Smooth muscle cell (in vitro differentiated cells): ENCODE results near the gene ARR3. TPM values are rescaled to one million over a fixed set of nuclear protein-coding genes. Genes with fewer than 3 reads are reported as not detected.

Source experiments
- DNase-seq: peaks from one replicate; lab custom pipeline; 2025; ENCODE audit not compliant: unreplicated experiment; lab: John Stamatoyannopoulos, UW
- H2AFZ ChIP-seq: fragments of 200-600 bp; sonication (generic); 2 replicates; pipeline ENCODE4 v1.6.0; 2016; ENCODE audit warnings: antibody characterized with exemption, low read depth, mild to moderate bottlenecking
- H3F3A ChIP-seq: fragments of 200-600 bp; sonication (generic); 2 replicates; pipeline ENCODE4 v1.6.0; 2017; ENCODE audit warnings: antibody characterized with exemption, low read depth
- H3K27ac ChIP-seq: fragments of 200-600 bp; sonication (generic); 2 replicates; pipeline ENCODE4 v1.5.1; 2016; ENCODE audit warnings: low read depth, mild to moderate bottlenecking
- H3K27me3 ChIP-seq: fragments of 200-600 bp; sonication (generic); 2 replicates; pipeline ENCODE4 v1.6.1; 2016; ENCODE audit warnings: low read depth, mild to moderate bottlenecking
- H3K36me3 ChIP-seq: fragments of 200-600 bp; sonication (generic); 2 replicates; pipeline ENCODE4 v1.5.1; 2016; ENCODE audit warnings: low read depth
- H3K4me1 ChIP-seq: fragments of 200-600 bp; sonication (generic); 2 replicates; pipeline ENCODE4 v1.5.1; 2016; ENCODE audit warnings: low read depth
- H3K4me2 ChIP-seq: fragments of 200-600 bp; sonication (generic); 2 replicates; pipeline ENCODE4 v1.6.0; 2016; ENCODE audit warnings: mild to moderate bottlenecking
- H3K4me3 ChIP-seq: fragments of 200-600 bp; sonication (generic); 2 replicates; pipeline ENCODE4 v1.5.1; 2016; ENCODE audit warnings: mild to moderate bottlenecking
- H3K79me2 ChIP-seq: fragments of 200-600 bp; sonication (generic); 2 replicates; pipeline ENCODE4 v1.6.0; 2016; ENCODE audit warnings: low read depth, mild to moderate bottlenecking
- H3K9ac ChIP-seq: fragments of 200-600 bp; sonication (generic); 2 replicates; pipeline ENCODE4 v1.6.0; 2016; ENCODE audit warnings: low read depth
- H3K9me3 ChIP-seq: fragments of 200-600 bp; sonication (generic); replicated peaks from 2 replicates; pipeline ENCODE4 v1.5.1; 2016; ENCODE audit warnings: low read depth
- H4K20me1 ChIP-seq: fragments of 200-600 bp; sonication (generic); 2 replicates; pipeline ENCODE4 v1.6.0; 2016; ENCODE audit warnings: low read depth
- CTCF ChIP-seq: fragments of 200-600 bp; sonication (generic); IDR thresholded peaks from 2 replicates; pipeline ENCODE4 v1.5.1; 2017; ENCODE audit warnings: borderline replicate concordance, mild to moderate bottlenecking, antibody characterized with exemption; ENCODE audit not compliant: insufficient read depth, poor library complexity, severe bottlenecking
- WGBS: methylation state at CpG from one replicate; pipeline ENCODE4 v1.1.7; 2016; ENCODE audit warnings: low lambda C conversion rate; 5-methylcytosine and 5-hydroxymethylcytosine counted together
- polyA plus RNA-seq: library from polyadenylated mRNA; unstranded; fragments of >200 nt; fragmentation: Nextera tagmentation; extraction: Ambion mirVana; gene quantifications from 2 replicates; pipeline ENCODE4 v1.2.1, GENCODE V29; 2016
- total RNA-seq: library from RNA; depleted of rRNA; stranded (reverse); fragments of >200 nt; gene quantifications from 2 replicates; pipeline ENCODE4 v1.2.3, GENCODE V29; 2014

Gene ARR3
- not detected in 2 replicates for total RNA-seq
- 0.24 TPM in 1 of 2 replicates, not detected in the other for polyA plus RNA-seq

DNA sequence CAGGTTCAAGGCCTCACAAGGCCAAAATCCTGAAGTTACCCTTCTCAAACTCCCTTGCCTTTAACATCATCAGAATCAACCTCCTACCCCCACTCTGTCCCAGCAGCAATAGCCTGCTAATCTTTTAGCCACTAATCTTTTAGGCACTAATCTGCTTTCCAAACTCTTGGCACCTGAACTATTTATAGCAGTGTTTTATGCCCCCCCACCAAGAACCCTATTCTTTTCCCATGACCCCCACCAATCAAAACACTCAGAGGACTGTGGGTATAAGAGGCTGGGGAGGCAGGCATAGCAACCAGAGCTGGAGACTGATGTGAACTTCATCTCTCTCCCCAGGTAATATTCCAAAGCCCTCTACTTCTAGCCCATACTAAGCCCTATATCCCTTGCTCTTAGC, at the start of gene ARR3:
Gene ARR3 (plus strand): TSS at position 301 of the 400 bp plus-strand sequence. CDS start 1,052 bp downstream, outside the sequence.
- no peak within 1 kb of the TSS for H2AFZ ChIP-seq
- no peak within 1 kb of the TSS for H3K4me2 ChIP-seq
- H3K27ac ChIP-seq, result no peak within 1 kb of the TSS

GRCh38 chrX:70219938-70220764, 48.0 kb upstream of the ARR3 start:
- Histone ChIP-seq H3K79me2 (no peaks in the 10 kb centered on the region), H3F3A (no peaks in the 10 kb centered on the region), H3K4me1 (no peaks in the 10 kb centered on the region), H2AFZ (no peak overlapping the region), H3K9ac (no peak overlapping the region), H3K9me3 (no peaks in the 10 kb centered on the region), H3K27me3 (no peaks in the 10 kb centered on the region), H4K20me1 (no peaks in the 10 kb centered on the region), H3K27ac (no peak overlapping the region), H3K4me3 (no peak overlapping the region), H3K4me2 (no peak overlapping the region), H3K36me3 (no peaks in the 10 kb centered on the region)
- no peak for DNase-seq
- no peak for TF ChIP-seq CTCF
- 71% methylated on average over 5 of the region's 5 CpGs for WGBS

More for the DNA sequence above, at the start of gene ARR3:
- no peaks in the 10 kb centered on the region for H3K9me3 ChIP-seq
- no peaks in the 10 kb centered on the region for H3K36me3 ChIP-seq
- H3K4me3 ChIP-seq, result no peak within 1 kb of the TSS
- H3K9ac ChIP-seq, result no peak within 1 kb of the TSS
- H4K20me1 ChIP-seq, result no peaks in the 10 kb centered on the region
- no peaks in the 10 kb centered on the region for H3K27me3 ChIP-seq
- TF ChIP-seq CTCF, result no peak
- no peaks in the 10 kb centered on the region for H3K4me1 ChIP-seq
- DNase-seq, result no peak
- H3F3A ChIP-seq, result no peaks in the 10 kb centered on the region
- no peaks in the 10 kb centered on the region for H3K79me2 ChIP-seq

DNA sequence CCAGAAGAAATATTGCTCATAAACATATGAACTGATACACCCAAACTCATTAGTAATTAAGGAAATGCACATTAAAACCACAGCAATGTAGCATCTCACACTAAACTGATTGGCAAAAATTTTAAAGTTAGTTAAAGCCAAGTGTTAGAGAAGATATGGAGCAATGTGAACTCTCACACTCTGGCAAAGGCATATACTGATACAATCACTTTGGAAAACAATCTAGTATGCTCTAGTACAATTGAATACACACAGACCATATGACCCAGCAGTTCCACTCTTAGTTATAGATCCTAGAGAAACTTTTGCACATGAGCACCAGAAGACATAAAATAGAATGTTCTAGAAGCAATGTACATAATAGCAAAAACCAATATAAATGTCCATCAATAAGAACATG, 42.1 kb upstream of the ARR3 start:
- no peaks in the 10 kb centered on the region for H3K27me3 ChIP-seq
- H3K36me3 ChIP-seq, result no peaks in the 10 kb centered on the region
- DNase-seq, result no peak
- no peak overlapping the region for H3K27ac ChIP-seq
- no peaks in the 10 kb centered on the region for H3K79me2 ChIP-seq
- no peak overlapping the region for H2AFZ ChIP-seq
- H3K4me2 ChIP-seq, result no peak overlapping the region
- no peaks in the 10 kb centered on the region for H3K9me3 ChIP-seq
- H4K20me1 ChIP-seq, result no peaks in the 10 kb centered on the region
- H3K9ac ChIP-seq, result no peak overlapping the region
- H3F3A ChIP-seq, result no peaks in the 10 kb centered on the region
- H3K4me3 ChIP-seq, result no peak overlapping the region
- H3K4me1 ChIP-seq, result no peaks in the 10 kb centered on the region
- TF ChIP-seq CTCF, result no peak

GRCh38 chrX:70226687-70227086, 41.4 kb upstream of the ARR3 start:
- Histone ChIP-seq H4K20me1 (no peaks in the 10 kb centered on the region), H3K27me3 (no peaks in the 10 kb centered on the region), H3K79me2 (no peaks in the 10 kb centered on the region), H3K9ac (no peak overlapping the region), H2AFZ (no peak overlapping the region), H3K27ac (no peak overlapping the region), H3K4me2 (no peak overlapping the region), H3K9me3 (no peaks in the 10 kb centered on the region), H3K4me1 (no peaks in the 10 kb centered on the region), H3K4me3 (no peak overlapping the region), H3F3A (no peaks in the 10 kb centered on the region), H3K36me3 (no peaks in the 10 kb centered on the region)
- DNase-seq, result no peak
- WGBS, result 68% methylated on average over 2 of the region's 2 CpGs
- TF ChIP-seq CTCF, result no peak
